A673 (cell line): Measurements from ENCODE around the gene ARHGAP45.

Source experiments
- EZH2 ChIP-seq: fragments of 200-600 bp; sonication (generic); IDR thresholded peaks from 2 replicates; pipeline ENCODE4 v1.6.1; 2017; ENCODE audit warnings: borderline replicate concordance, low read depth, mild to moderate bottlenecking, mixed read lengths, antibody characterized with exemption, low read length; ENCODE audit not compliant: poor library complexity, severe bottlenecking
- TF ChIP-seq, protein P1 (sequence below): fragments of 300-800, 200-600 bp; sonication (generic); conservative IDR thresholded peaks from 2 replicates; pipeline ENCODE4 v1.5.1; 2017; ENCODE audit warnings: low read depth, mild to moderate bottlenecking, antibody characterized with exemption, low read length, moderate library complexity, mixed read lengths

DNA sequence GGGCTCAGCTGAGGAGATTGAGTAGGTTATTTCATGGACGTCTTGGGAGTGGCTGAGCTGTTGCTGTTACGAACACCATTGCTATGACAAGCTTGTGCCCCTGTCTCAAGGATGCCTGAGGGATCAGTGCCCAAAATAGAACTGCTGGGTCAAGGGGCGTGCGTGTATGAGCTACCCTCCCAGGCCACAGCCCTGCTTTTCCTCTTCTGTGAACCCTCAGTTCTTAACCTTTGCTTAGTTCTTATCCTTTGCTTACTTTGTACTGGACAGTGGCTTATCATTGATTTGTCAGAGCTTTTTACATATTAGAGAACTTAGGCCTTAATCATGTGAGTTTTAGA, 9.0 kb downstream of the ARHGAP45 start:
- TF ChIP-seq, protein P1, sequence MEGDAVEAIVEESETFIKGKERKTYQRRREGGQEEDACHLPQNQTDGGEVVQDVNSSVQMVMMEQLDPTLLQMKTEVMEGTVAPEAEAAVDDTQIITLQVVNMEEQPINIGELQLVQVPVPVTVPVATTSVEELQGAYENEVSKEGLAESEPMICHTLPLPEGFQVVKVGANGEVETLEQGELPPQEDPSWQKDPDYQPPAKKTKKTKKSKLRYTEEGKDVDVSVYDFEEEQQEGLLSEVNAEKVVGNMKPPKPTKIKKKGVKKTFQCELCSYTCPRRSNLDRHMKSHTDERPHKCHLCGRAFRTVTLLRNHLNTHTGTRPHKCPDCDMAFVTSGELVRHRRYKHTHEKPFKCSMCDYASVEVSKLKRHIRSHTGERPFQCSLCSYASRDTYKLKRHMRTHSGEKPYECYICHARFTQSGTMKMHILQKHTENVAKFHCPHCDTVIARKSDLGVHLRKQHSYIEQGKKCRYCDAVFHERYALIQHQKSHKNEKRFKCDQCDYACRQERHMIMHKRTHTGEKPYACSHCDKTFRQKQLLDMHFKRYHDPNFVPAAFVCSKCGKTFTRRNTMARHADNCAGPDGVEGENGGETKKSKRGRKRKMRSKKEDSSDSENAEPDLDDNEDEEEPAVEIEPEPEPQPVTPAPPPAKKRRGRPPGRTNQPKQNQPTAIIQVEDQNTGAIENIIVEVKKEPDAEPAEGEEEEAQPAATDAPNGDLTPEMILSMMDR, result no peak
- no peak for TF ChIP-seq EZH2
